Loucy (cell line): Measurements from ENCODE around the gene PAX5.

Source experiments
- H2AFZ ChIP-seq: fragments of 200-600 bp; sonication (generic); 2 replicates; pipeline ENCODE4 v1.6.0; 2016; ENCODE audit warnings: antibody characterized with exemption, mild to moderate bottlenecking, low read length, moderate library complexity
- H3F3A ChIP-seq: fragments of 200-600 bp; 2 replicates; pipeline ENCODE4 v1.6.0; 2016; ENCODE audit warnings: antibody characterized with exemption, low read depth, mild to moderate bottlenecking
- H3K27me3 ChIP-seq: fragments of 200-600 bp; sonication (generic); 2 replicates; pipeline ENCODE4 v1.6.1; 2014; ENCODE audit warnings: low read length, mild to moderate bottlenecking; ENCODE audit not compliant: insufficient read depth, poor library complexity, severe bottlenecking
- H3K36me3 ChIP-seq: fragments of 200-600 bp; sonication (generic); 2 replicates; pipeline ENCODE4 v1.6.1; 2016; ENCODE audit warnings: low read length; ENCODE audit not compliant: insufficient read depth
- H3K4me1 ChIP-seq: fragments of 200-600 bp; sonication (generic); 2 replicates; pipeline ENCODE4 v1.5.1; 2014; ENCODE audit warnings: low read length, mild to moderate bottlenecking; ENCODE audit not compliant: insufficient read depth, poor library complexity, severe bottlenecking
- H3K4me2 ChIP-seq: fragments of 200-600 bp; sonication (generic); 2 replicates; pipeline ENCODE4 v1.6.0; 2014; ENCODE audit warnings: antibody characterized with exemption, low read length, low read depth, mild to moderate bottlenecking; ENCODE audit not compliant: poor library complexity, severe bottlenecking
- H3K4me3 ChIP-seq: fragments of 200-600 bp; sonication (generic); 2 replicates; pipeline ENCODE4 v1.5.1; 2014; ENCODE audit warnings: low read length, mild to moderate bottlenecking, mixed read lengths; ENCODE audit not compliant: poor library complexity, severe bottlenecking
- H3K79me2 ChIP-seq: fragments of 200-600 bp; sonication (generic); 2 replicates; pipeline ENCODE4 v1.6.1; 2014; ENCODE audit warnings: low read length; ENCODE audit not compliant: insufficient read depth
- H3K9ac ChIP-seq: fragments of 200-600 bp; sonication (generic); 2 replicates; pipeline ENCODE4 v1.6.0; 2014; ENCODE audit warnings: mild to moderate bottlenecking, low read depth, low read length, moderate library complexity; ENCODE audit not compliant: poor library complexity, severe bottlenecking
- H3K9me2 ChIP-seq: fragments of 200-600 bp; sonication (generic); replicated peaks from 2 replicates; pipeline ENCODE4 v1.6.1; 2016; ENCODE audit warnings: low read depth, low read length, mixed read lengths
- H3K9me3 ChIP-seq: fragments of 200-600 bp; sonication (generic); 2 replicates; pipeline ENCODE4 v1.6.1; 2014; ENCODE audit warnings: mild to moderate bottlenecking, antibody characterized with exemption, low read length, low read depth; ENCODE audit not compliant: insufficient read depth
- H4K20me1 ChIP-seq: fragments of 200-600 bp; sonication (generic); 2 replicates; pipeline ENCODE4 v1.6.0; 2014; ENCODE audit warnings: antibody characterized with exemption, low read length, mild to moderate bottlenecking; ENCODE audit not compliant: insufficient read depth, poor library complexity, severe bottlenecking
- CTCF ChIP-seq: fragments of 200-600 bp; sonication (generic); conservative IDR thresholded peaks from 2 replicates; pipeline ENCODE4 v1.5.1; 2014; ENCODE audit warnings: mild to moderate bottlenecking, antibody characterized with exemption, low read length
- EZH2phosphoT487 ChIP-seq: fragments of 200-600 bp; IDR thresholded peaks from 2 replicates; pipeline ENCODE4 v1.6.1; 2018; ENCODE audit warnings: antibody characterized with exemption, mild to moderate bottlenecking, moderate library complexity, borderline replicate concordance

The PAX5 gene

GRCh38 chr9:37040508-37041127 lies 6.5 kb upstream of the PAX5 start:
- peak overlapping the region; percentile 53 for H2AFZ ChIP-seq
- H3K4me2 ChIP-seq: peak overlapping the region; percentile 52
- no peaks in the 10 kb centered on the region for H3F3A ChIP-seq
- no peaks in the 10 kb centered on the region for H4K20me1 ChIP-seq
- H3K79me2 ChIP-seq: no peaks in the 10 kb centered on the region
- peak overlapping the region; percentile 29 for H3K4me3 ChIP-seq
- H3K9me3 ChIP-seq: no peaks in the 10 kb centered on the region
- no peak for TF ChIP-seq EZH2phosphoT487
- TF ChIP-seq CTCF: no peak; the same call in 1 of the 2 replicates
- H3K9ac ChIP-seq: no peak overlapping the region
- no peaks in the 10 kb centered on the region for H3K36me3 ChIP-seq
- H3K4me1 ChIP-seq: peaks cover 28% of the 10 kb centered on the region
- H3K27me3 ChIP-seq: no peaks in the 10 kb centered on the region
- no peaks in the 10 kb centered on the region for H3K9me2 ChIP-seq

GRCh38 chr9:37038943-37039464 lies 4.9 kb upstream of the PAX5 start:
- Histone ChIP-seq H4K20me1 (no peaks in the 10 kb centered on the region), H3K4me1 (peaks cover 29% of the 10 kb centered on the region)

GRCh38 chr9:37038302-37038942 lies 4.4 kb upstream of the PAX5 start:
- H3K4me2 ChIP-seq: no peak overlapping the region
- no peaks in the 10 kb centered on the region for H4K20me1 ChIP-seq
- no peaks in the 10 kb centered on the region for H3K9me3 ChIP-seq
- no peak overlapping the region for H3K9ac ChIP-seq
- no peak overlapping the region for H3K4me3 ChIP-seq
- H3K36me3 ChIP-seq: no peaks in the 10 kb centered on the region
- no peaks in the 10 kb centered on the region for H3K9me2 ChIP-seq
- no peaks in the 10 kb centered on the region for H3K27me3 ChIP-seq
- H3F3A ChIP-seq: no peaks in the 10 kb centered on the region
- no peaks in the 10 kb centered on the region for H3K79me2 ChIP-seq
- no peak for TF ChIP-seq EZH2phosphoT487
- no peak for TF ChIP-seq CTCF
- H3K4me1 ChIP-seq: peaks cover 29% of the 10 kb centered on the region
- no peak overlapping the region for H2AFZ ChIP-seq

More at GRCh38 chr9:37038943-37039464, 4.9 kb upstream of the PAX5 start:
- Histone ChIP-seq H3K36me3 (no peaks in the 10 kb centered on the region), H3K9ac (no peak overlapping the region), H3K4me2 (no peak overlapping the region), H3K4me3 (no peak overlapping the region), H3K79me2 (no peaks in the 10 kb centered on the region), H3K27me3 (no peaks in the 10 kb centered on the region), H2AFZ (no peak overlapping the region), H3K9me2 (no peaks in the 10 kb centered on the region), H3K9me3 (no peaks in the 10 kb centered on the region), H3F3A (no peaks in the 10 kb centered on the region)
- TF ChIP-seq EZH2phosphoT487 (no peak), CTCF (no peak)
